Thyroid gland (tissue), 4 donors: ENCODE results near the gene RTP5. TPM values are rescaled to one million over a fixed set of nuclear protein-coding genes. Genes with fewer than 3 reads are reported as not detected.

ENCODE experiments used
- DNase-seq, 2 donors: peaks; one replicate each; pipeline ENCODE4 v3.0.0-alpha.2; 2019
- H3K27ac ChIP-seq, 3 donors: fragments of 200-600 bp; sonication (generic); 1 replicate in 2 of 3; 2 replicates in 1 of 3; pipeline ENCODE4 v1.5.1; 2016 to 2019; ENCODE audit warnings: mild to moderate bottlenecking in 1 of 3, moderate library complexity in 1 of 3
- H3K27me3 ChIP-seq: fragments of 200-600 bp; sonication (generic); one replicate; pipeline ENCODE4 v1.5.1; 2019
- H3K36me3 ChIP-seq, 2 donors: fragments of 200-600 bp; sonication (generic); one replicate each; pipeline ENCODE4 v1.5.1; 2016 to 2019
- H3K4me1 ChIP-seq, 2 donors: fragments of 200-600 bp; sonication (generic); one replicate each; pipeline ENCODE4 v1.5.1; 2017 to 2019
- H3K4me3 ChIP-seq, 3 donors: fragments of 200-600 bp; sonication (generic); replicated peaks in 1 of 3; 1 replicate in 2 of 3; 2 replicates in 1 of 3; pipeline ENCODE4 v1.5.1; 2016; ENCODE audit warnings: mild to moderate bottlenecking in 1 of 3
- H3K9me3 ChIP-seq: fragments of 200-600 bp; sonication (generic); one replicate; pipeline ENCODE4 v1.5.1; 2017
- CTCF ChIP-seq, 6 experiments: fragments of 200-600 bp in 3 of 6; fragments of 450-650 bp in 3 of 6; sonication (generic) in 3 of 6; IDR thresholded peaks; one replicate each; pipeline ENCODE4 v1.5.1; 2016 to 2019; ENCODE audit warnings: antibody characterized with exemption in 6 of 6, mild to moderate bottlenecking in 2 of 6, inconsistent platforms in 1 of 6, moderate library complexity in 1 of 6
- POLR2A ChIP-seq, 2 donors: fragments of 450-650 bp; IDR thresholded peaks; one replicate each; pipeline ENCODE4 v1.6.1; 2017; ENCODE audit warnings: antibody characterized with exemption in 2 of 2, mild to moderate bottlenecking in 2 of 2, moderate library complexity in 1 of 2
- WGBS, 2 donors: methylation state at CpG; one replicate each; pipeline ENCODE4 v1.1.5; 2017; 5-methylcytosine and 5-hydroxymethylcytosine counted together
- intact Hi-C: fragments of 100-400 bp; cut with DNase I; formaldehyde crosslinking; loops from one replicate; pipeline ENCODE4 v1.15.1; 2023
- total RNA-seq, 4 donors: library from RNA; depleted of rRNA; stranded (reverse); fragments of >200 nt; gene quantifications; one replicate each; pipeline ENCODE4 v1.2.3, GENCODE V29; 2016

RTP5 gene
- total RNA-seq, 4 donors from 2014 or later, result 0.13 TPM; not detected in 3

GRCh38 chr2:241882091-241882625, 12.6 kb downstream of the RTP5 start:
- Histone ChIP-seq H3K9me3 (no peaks in the 10 kb centered on the region), H3K27ac (peak overlapping the region; percentile 23 to 41 (median 41)), H3K4me3 (peak overlapping the region in 1 of 3 donors; percentile 15), H3K4me1 (peaks cover 6 to 14% of the 10 kb centered on the region in 2 donors), H3K27me3 (no peaks in the 10 kb centered on the region), H3K36me3 (no peaks in the 10 kb centered on the region)
- 29 to 59% methylated on average over 16 to 23 of the region's 23 CpGs for WGBS, 2 donors
- DNase-seq, result peak in 1 of 2 donors; percentile 35
- TF ChIP-seq CTCF (IDR thresholded peaks at IDR 0.05) (peak in 1 of 6 experiments; percentile 9), POLR2A (IDR thresholded peaks at IDR 0.05) (no peak)
- intact Hi-C loops, result no loop called here

GRCh38 chr2:241884951-241885290, 15.4 kb downstream of the RTP5 start:
- TF ChIP-seq POLR2A (IDR thresholded peaks at IDR 0.05) (no peak), CTCF (IDR thresholded peaks at IDR 0.05) (no peak)
- intact Hi-C loops, result no loop called here
- 92 to 95% methylated on average over 6 to 8 of the region's 8 CpGs for WGBS, 2 donors

GRCh38 chr2:241885291-241885945, 15.9 kb downstream of the RTP5 start:
- H3K27me3 ChIP-seq, result no peaks in the 10 kb centered on the region
- DNase-seq, result no peak
- H3K4me1 ChIP-seq, result peaks cover 6 to 14% of the 10 kb centered on the region in 2 donors
- H3K36me3 ChIP-seq, result no peaks in the 10 kb centered on the region
- no peak overlapping the region for H3K27ac ChIP-seq
- no peaks in the 10 kb centered on the region for H3K9me3 ChIP-seq
- TF ChIP-seq POLR2A (IDR thresholded peaks at IDR 0.05), result no peak
- no peak for TF ChIP-seq CTCF (IDR thresholded peaks at IDR 0.05)
- no peak overlapping the region for H3K4me3 ChIP-seq
- intact Hi-C loops, result no loop called here
- 66 to 79% methylated on average over 12 to 16 of the region's 16 CpGs for WGBS, 2 donors

More at GRCh38 chr2:241884951-241885290, 15.4 kb downstream of the RTP5 start:
- DNase-seq, result no peak
- H3K4me1 ChIP-seq, result peaks cover 6 to 14% of the 10 kb centered on the region in 2 donors
- H3K27ac ChIP-seq, result no peak overlapping the region
- H3K4me3 ChIP-seq, result no peak overlapping the region
- H3K9me3 ChIP-seq, result no peaks in the 10 kb centered on the region
- H3K27me3 ChIP-seq, result no peaks in the 10 kb centered on the region
- H3K36me3 ChIP-seq, result no peaks in the 10 kb centered on the region

- Histone ChIP-seq H3K27ac (no peak overlapping the region), H3K9me3 (no peaks in the 10 kb centered on the region), H3K36me3 (no peaks in the 10 kb centered on the region), H3K27me3 (no peaks in the 10 kb centered on the region), H3K4me1 (peaks cover 6 to 14% of the 10 kb centered on the region in 2 donors), H3K4me3 (no peak overlapping the region)
- DNase-seq, result peak in 1 of 2 donors; percentile 32
- intact Hi-C loops, result no loop called here
- 48 to 53% methylated on average over 15 of the region's 15 CpGs for WGBS, 2 donors
- TF ChIP-seq CTCF (IDR thresholded peaks at IDR 0.05), result no peak
- no peak for TF ChIP-seq POLR2A (IDR thresholded peaks at IDR 0.05)
Measured at GRCh38 chr2:241885946-241886643, 16.6 kb downstream of the RTP5 start.
